Lung (tissue), 12 donors: ENCODE data around the gene MTUS2. TPM values are rescaled to one million over a fixed set of nuclear protein-coding genes. Genes with fewer than 3 reads are reported as not detected.

ENCODE experiments used
- ATAC-seq: fragments of 200-7000 bp; cut with Tn5 transposase; one replicate; pipeline ENCODE4 v1.9.1; 2020; ENCODE audit warnings: moderate number of reproducible peaks; ENCODE audit not compliant: insufficient read depth, low FRiP score
- DNase-seq, 3 donors: peaks; one replicate each; pipeline ENCODE4 v3.0.0-alpha.2; 2013 to 2017
- H3K27ac ChIP-seq, 2 donors: one replicate each; pipeline ENCODE4 v1.5.1; 2013; ENCODE audit warnings: mild to moderate bottlenecking in 2 of 2, moderate library complexity in 2 of 2, control low read depth in 1 of 2, inconsistent platforms in 1 of 2, low read depth in 1 of 2, low read length in 1 of 2
- H3K27me3 ChIP-seq, 3 donors: one replicate each; pipeline ENCODE4 v1.5.1; 2013; ENCODE audit warnings: low read length in 2 of 3; ENCODE audit not compliant: control insufficient read depth in 3 of 3, insufficient read depth in 3 of 3
- H3K36me3 ChIP-seq, 4 donors: one replicate each; pipeline ENCODE4 v1.5.1; 2013; ENCODE audit warnings: low read length in 4 of 4, mild to moderate bottlenecking in 1 of 4, moderate library complexity in 1 of 4; ENCODE audit not compliant: control insufficient read depth in 4 of 4, insufficient read depth in 4 of 4
- H3K4me1 ChIP-seq, 5 donors: one replicate each; pipeline ENCODE4 v1.5.1; 2013; ENCODE audit warnings: low read length in 5 of 5, mild to moderate bottlenecking in 2 of 5, moderate library complexity in 1 of 5; ENCODE audit not compliant: control insufficient read depth in 5 of 5, insufficient read depth in 5 of 5
- H3K4me3 ChIP-seq: one replicate; pipeline ENCODE4 v1.5.1; 2013; ENCODE audit warnings: mild to moderate bottlenecking, control low read depth, moderate library complexity
- H3K9ac ChIP-seq, 2 donors: one replicate each; pipeline ENCODE4 v1.5.1; 2013; ENCODE audit warnings: low read length in 2 of 2, control low read depth in 1 of 2; ENCODE audit not compliant: insufficient read depth in 1 of 2
- H3K9me3 ChIP-seq, 4 donors: one replicate each; pipeline ENCODE4 v1.5.1; 2013; ENCODE audit warnings: low read length in 3 of 4, mild to moderate bottlenecking in 1 of 4, moderate library complexity in 1 of 4; ENCODE audit not compliant: control insufficient read depth in 4 of 4, insufficient read depth in 3 of 4
- WGBS, 2 donors: extraction: QIAGEN DNeasy Blood & Tissue Kit; methylation state at CpG; one replicate each; pipeline ENCODE4 v1.1.7; 2013; 5-methylcytosine and 5-hydroxymethylcytosine counted together
- polyA plus RNA-seq, 2 donors: library from polyadenylated mRNA; stranded (reverse); fragments of 200-250 nt; gene quantifications; one replicate each; pipeline ENCODE4 v1.2.1, GENCODE V29; 2013
- total RNA-seq, 2 donors: library from RNA; depleted of rRNA in 1 of 2; stranded (reverse); fragments of >200 nt in 1 of 2; gene quantifications; one replicate each; pipeline ENCODE4 v1.2.1, GENCODE V29; 2014 to 2021
- TF ChIP-seq, protein P1 (sequence below): IDR thresholded peaks from 2 replicates; pipeline ENCODE4 v1.5.1; 2012; ENCODE audit warnings: mild to moderate bottlenecking; ENCODE audit errors: control extremely low read depth, extremely low read depth
- donor health status: control.
- donor health status: control.
- donor health status: Bipolar disorder and iron deficiency.
- donor health status: healthy.
- donor health status: DM: yes; HTN: yes; CAD: no.

The MTUS2 gene
- total and polyA plus RNA-seq, 4 donors: 0.03 to 0.54 (median 0.08) TPM

DNA sequence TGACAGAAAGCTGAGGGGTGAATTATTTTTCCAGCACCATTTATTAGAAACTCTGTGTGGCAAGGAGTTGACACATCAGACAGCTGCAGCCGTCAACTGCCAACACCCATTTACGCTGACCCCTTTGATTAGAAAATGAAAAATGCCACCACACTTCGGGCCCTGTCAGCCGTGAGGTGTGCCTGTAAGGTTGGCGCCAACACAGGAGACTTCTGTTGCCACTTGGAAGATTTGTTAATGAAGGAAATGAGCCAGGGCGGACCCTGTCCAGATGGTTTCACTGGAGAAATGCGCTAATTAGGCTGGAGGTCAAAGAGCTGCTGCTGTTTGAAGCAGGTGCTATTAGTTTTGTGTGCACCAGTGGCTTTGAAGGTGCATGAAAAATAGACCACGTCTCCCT, 297.5 kb downstream of the MTUS2 start:
- no peak for DNase-seq
- Histone ChIP-seq H3K27ac (no peak overlapping the region), H3K9ac (no peak overlapping the region), H3K36me3 (no peaks in the 10 kb centered on the region), H3K4me1 (no peaks in the 10 kb centered on the region), H3K27me3 (no peaks in the 10 kb centered on the region), H3K9me3 (peaks cover 0 to 4% (median 0%) of the 10 kb centered on the region in 4 donors), H3K4me3 (no peak overlapping the region)
- ATAC-seq: no peak
- WGBS, 2 donors: 78 to 88% methylated on average over 8 of the region's 8 CpGs
- TF ChIP-seq, protein P1, sequence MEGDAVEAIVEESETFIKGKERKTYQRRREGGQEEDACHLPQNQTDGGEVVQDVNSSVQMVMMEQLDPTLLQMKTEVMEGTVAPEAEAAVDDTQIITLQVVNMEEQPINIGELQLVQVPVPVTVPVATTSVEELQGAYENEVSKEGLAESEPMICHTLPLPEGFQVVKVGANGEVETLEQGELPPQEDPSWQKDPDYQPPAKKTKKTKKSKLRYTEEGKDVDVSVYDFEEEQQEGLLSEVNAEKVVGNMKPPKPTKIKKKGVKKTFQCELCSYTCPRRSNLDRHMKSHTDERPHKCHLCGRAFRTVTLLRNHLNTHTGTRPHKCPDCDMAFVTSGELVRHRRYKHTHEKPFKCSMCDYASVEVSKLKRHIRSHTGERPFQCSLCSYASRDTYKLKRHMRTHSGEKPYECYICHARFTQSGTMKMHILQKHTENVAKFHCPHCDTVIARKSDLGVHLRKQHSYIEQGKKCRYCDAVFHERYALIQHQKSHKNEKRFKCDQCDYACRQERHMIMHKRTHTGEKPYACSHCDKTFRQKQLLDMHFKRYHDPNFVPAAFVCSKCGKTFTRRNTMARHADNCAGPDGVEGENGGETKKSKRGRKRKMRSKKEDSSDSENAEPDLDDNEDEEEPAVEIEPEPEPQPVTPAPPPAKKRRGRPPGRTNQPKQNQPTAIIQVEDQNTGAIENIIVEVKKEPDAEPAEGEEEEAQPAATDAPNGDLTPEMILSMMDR: no peak

DNA sequence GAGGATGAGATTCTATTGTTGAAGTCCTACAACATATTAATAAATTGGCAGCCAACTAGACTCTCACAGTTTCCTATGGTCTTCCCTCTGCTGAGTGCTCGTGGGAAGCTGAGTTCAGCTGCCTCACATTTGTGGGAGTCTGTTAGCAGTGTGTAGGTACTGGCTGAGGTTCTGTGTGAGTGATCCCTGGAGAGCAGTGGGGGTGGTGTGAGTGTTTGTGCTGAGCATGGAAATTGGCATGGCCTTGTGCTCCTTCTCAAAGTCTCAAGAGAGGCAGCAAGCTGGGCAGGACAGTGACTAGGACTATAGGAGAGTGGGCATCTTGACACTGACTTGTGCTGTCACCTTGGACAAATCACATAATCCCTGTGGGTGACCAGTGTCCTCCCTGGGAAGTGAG, 298.3 kb downstream of the MTUS2 start:
- Histone ChIP-seq H3K4me1 (no peaks in the 10 kb centered on the region), H3K27ac (no peak overlapping the region), H3K4me3 (no peak overlapping the region), H3K9ac (no peak overlapping the region), H3K36me3 (no peaks in the 10 kb centered on the region), H3K27me3 (no peaks in the 10 kb centered on the region), H3K9me3 (peaks cover 0 to 4% (median 0%) of the 10 kb centered on the region in 4 donors)
- TF ChIP-seq, protein P1: no peak
- 61 to 71% methylated on average over 1 of the region's 1 CpG for WGBS, 2 donors
- no peak for DNase-seq
- no peak for ATAC-seq

DNA sequence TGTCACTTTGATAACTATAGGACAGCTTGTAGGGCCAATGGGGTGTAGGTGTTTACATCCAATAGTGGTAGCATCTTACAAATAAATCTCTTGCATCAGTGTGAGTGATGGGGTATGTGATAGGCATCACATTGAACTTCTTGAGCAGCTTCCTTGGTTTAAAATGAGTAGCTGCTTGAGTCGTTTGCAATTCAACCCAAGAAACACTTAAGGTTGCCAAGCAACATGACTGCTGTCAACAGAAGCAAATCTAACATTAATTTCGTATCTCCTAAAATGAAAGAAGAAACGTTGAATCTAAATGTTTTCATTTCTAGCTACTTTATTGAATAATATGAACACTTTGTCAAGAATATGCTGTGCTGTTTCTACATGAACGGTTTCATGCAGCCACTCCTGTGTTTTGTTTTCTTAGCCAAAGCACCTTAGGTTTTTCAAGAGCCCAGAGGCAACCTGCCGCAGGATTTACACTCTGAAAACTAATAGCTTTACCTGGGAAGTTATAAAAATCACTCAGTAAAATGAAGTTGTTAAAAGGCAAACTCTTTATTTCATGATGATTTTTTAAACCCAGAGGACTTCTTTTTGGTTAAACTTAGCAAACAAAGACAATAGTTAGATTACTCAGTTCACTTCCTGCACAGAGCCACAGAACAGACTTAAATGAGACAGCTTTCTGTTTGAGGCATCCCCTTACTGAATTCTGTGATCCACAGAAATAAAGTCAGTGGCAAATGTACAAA, 305.2 kb downstream of the MTUS2 start:
- no peaks in the 10 kb centered on the region for H3K36me3 ChIP-seq
- peaks cover 0 to 2% (median 0%) of the 10 kb centered on the region in 4 donors for H3K9me3 ChIP-seq
- no peak for ATAC-seq
- TF ChIP-seq, protein P1: no peak
- WGBS, 2 donors: 37 to 56% methylated on average over 5 of the region's 5 CpGs
- no peaks in the 10 kb centered on the region for H3K27me3 ChIP-seq
- no peaks in the 10 kb centered on the region for H3K4me1 ChIP-seq
- H3K27ac ChIP-seq: no peak overlapping the region
- H3K4me3 ChIP-seq: no peak overlapping the region
- H3K9ac ChIP-seq: no peak overlapping the region
- DNase-seq: peak in 2 of 3 donors; percentile 24 to 51
